Measurements from ENCODE around the gene PRTN3. TPM values are rescaled to one million over a fixed set of nuclear protein-coding genes. Genes with fewer than 3 reads are reported as not detected.

The PRTN3 gene
- total and polyA plus RNA-seq, 9 donors: 0.41 TPM; not detected in 8

- peaks cover 46% of the 10 kb centered on the region for H3K4me1 ChIP-seq (ENCODE audit: insufficient read depth)
- 31 to 44% (median 36%) methylated on average over 17 of the region's 17 CpGs for WGBS, 3 donors
- intact Hi-C loops (cut with DNase I): no loop called here
- TF ChIP-seq CTCF (IDR thresholded peaks at IDR 0.05) (no peak), POLR2A (IDR thresholded peaks at IDR 0.05) (no peak), EP300 (IDR thresholded peaks at IDR 0.05) (no peak)
- peak in 1 of 5 donors; percentile 21 for DNase-seq
- no peak overlapping the region for H3K27ac ChIP-seq
- no peaks in the 10 kb centered on the region for H3K27me3 ChIP-seq
- no peak overlapping the region for H3K4me3 ChIP-seq
- no peaks in the 10 kb centered on the region for H3K9me3 ChIP-seq
- no peaks in the 10 kb centered on the region for H3K36me3 ChIP-seq
Measured at GRCh38 chr19:800360-801029, 40.3 kb upstream of the PRTN3 start.

- TF ChIP-seq CTCF (IDR thresholded peaks at IDR 0.05) (no peak), EP300 (IDR thresholded peaks at IDR 0.05) (no peak), POLR2A (IDR thresholded peaks at IDR 0.05) (no peak)
- H3K9me3 ChIP-seq: no peaks in the 10 kb centered on the region
- H3K4me1 ChIP-seq (ENCODE audit: insufficient read depth): peaks cover 41% of the 10 kb centered on the region
- no peak overlapping the region for H3K27ac ChIP-seq
- no peaks in the 10 kb centered on the region for H3K36me3 ChIP-seq
- no peak overlapping the region for H3K4me3 ChIP-seq
- DNase-seq: peak in 4 of 5 donors; percentile 55 to 80 (median 71)
- H3K27me3 ChIP-seq: no peaks in the 10 kb centered on the region
- WGBS, 3 donors: 30 to 33% (median 30%) methylated on average over 23 to 29 of the region's 29 CpGs
- intact Hi-C loops (cut with DNase I): no loop called here
Measured at GRCh38 chr19:801030-801860, 39.6 kb upstream of the PRTN3 start.

GRCh38 chr19:801861-802497 is 38.8 kb upstream of the PRTN3 start:
- no peaks in the 10 kb centered on the region for H3K27me3 ChIP-seq
- TF ChIP-seq POLR2A (IDR thresholded peaks at IDR 0.05) (no peak), CTCF (IDR thresholded peaks at IDR 0.05) (no peak), EP300 (IDR thresholded peaks at IDR 0.05) (no peak)
- H3K36me3 ChIP-seq: no peaks in the 10 kb centered on the region
- peak; percentile 54 to 73 (median 63) for DNase-seq
- intact Hi-C loops (cut with DNase I): no loop called here
- peaks cover 41% of the 10 kb centered on the region for H3K4me1 ChIP-seq (ENCODE audit: insufficient read depth)
- 19 to 20% (median 19%) methylated on average over 23 of the region's 23 CpGs for WGBS, 3 donors
- H3K27ac ChIP-seq: no peak overlapping the region
- no peak overlapping the region for H3K4me3 ChIP-seq
- H3K9me3 ChIP-seq: no peaks in the 10 kb centered on the region

- H3K4me1 ChIP-seq (ENCODE audit: insufficient read depth): peaks cover 41% of the 10 kb centered on the region
- DNase-seq: peak in 1 of 5 donors; percentile 48
- no peaks in the 10 kb centered on the region for H3K36me3 ChIP-seq
- H3K9me3 ChIP-seq: no peaks in the 10 kb centered on the region
- 28 to 40% (median 31%) methylated on average over 28 of the region's 28 CpGs for WGBS, 3 donors
- no peak overlapping the region for H3K27ac ChIP-seq
- no peak for TF ChIP-seq POLR2A (IDR thresholded peaks at IDR 0.05)
- TF ChIP-seq CTCF (IDR thresholded peaks at IDR 0.05): no peak
- no peak for TF ChIP-seq EP300 (IDR thresholded peaks at IDR 0.05)
- H3K27me3 ChIP-seq: no peaks in the 10 kb centered on the region
- intact Hi-C loops (cut with DNase I): no loop called here
- no peak overlapping the region for H3K4me3 ChIP-seq
Measured at GRCh38 chr19:802498-803098, 38.2 kb upstream of the PRTN3 start.
